CD4-positive, alpha-beta T cell treated with Interferon gamma for 1 hour (primary cell): ENCODE data around the gene GGCX.
"Not testable (repeated sequence)": the region's sequence is repeated elsewhere in the genome, so short reads cannot be mapped to it uniquely, and the experiment has no call there.

Source experiments
- DNase-seq: peaks from one replicate; pipeline ENCODE4 v3.0.0-alpha.2; 2020

The GGCX gene

DNA sequence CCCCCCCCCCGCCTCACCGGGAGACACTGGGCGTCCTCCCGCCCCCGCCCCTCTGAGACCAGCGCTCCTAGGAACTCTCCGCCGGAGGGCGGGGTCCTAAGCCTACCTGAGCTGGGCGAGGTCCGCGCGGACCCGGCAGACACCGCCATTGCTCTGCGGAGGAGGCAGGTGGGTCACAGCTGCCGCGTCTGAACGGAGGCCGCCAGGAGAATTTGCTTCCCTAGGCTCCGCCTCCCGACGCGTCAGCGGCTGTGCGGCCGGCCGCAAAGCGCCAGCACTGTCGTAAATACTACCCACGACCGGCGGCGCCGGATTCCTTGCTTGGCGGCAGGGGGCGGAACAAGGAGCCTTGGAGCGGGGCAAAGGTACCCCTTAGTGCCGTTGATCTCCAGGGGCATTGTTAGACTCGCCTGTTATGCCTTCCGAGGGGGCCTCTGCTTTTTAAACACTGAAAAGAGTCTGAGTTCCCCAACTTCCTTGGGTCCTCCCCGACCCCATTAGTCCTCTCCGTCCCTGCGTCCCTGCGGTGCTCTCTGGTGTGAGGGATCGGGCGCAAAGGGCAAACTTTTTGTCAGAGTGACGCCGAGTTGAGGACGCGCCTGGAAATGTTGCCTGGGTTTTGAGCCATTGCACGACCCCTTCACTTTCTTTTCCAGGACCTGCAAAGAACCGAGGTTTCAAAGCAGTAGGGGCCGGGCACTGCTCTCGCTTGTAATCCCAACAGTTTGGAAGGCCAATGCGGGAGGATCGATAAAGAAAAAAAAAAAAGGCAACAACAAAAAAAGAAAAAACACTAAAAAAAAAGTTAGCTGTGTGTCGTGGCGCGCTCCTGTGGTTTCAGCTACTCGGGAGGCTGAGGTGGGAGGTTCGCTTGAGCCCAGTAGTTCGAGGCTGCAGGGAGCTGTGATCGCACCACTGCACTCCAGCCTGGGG, at the start of gene GGCX:
Gene GGCX, minus strand, starts transcription at position 214 of the 933 bp plus-strand sequence. Its CDS starts 65 bp downstream, at position 149.
- peak; percentile 94 for DNase-seq

DNA sequence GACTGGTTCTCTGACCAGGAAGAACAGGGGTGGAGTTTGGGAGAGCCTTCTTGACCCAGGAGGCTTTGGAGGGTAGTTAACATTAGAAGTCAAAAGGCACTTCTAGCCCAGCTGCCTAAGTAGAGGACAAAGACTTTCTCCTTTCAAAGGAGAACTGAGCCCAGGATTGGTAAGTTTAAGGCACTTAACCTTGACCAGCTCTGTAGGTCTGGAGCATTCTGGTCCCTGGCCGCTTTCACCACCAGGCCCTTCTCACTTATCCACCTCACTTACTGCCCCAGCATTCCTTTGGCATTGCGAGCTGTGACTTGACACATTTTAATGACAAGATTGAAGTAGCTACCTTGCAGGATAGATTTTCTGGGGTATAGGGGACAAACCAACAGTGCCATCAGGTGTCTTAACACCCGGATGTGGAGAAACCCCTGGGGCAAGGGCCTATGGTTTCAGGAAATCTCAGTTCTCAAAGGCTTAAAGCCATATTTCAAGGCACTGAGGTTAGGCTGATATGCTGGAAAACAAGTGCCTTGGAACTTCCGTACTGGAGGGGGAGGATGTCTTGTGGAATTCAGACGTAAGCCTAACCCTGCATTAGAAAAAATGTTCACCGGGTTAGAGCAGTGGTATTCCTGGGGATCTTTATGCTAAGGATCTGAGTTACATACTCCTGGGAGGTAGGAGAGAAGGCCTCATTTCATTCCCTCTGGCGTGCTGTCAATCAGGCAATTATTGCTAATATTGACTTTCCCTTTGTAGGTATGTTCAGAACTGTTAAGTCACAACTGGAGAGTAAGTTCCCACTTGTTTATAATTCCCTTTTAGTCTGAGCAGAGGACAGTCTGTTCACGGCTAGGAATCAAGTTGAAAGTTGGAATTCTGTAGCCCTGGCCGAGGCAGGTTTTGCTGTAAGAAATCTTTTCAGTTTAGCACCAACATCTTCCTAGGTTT, 46.2 kb upstream of the GGCX start:
- DNase-seq, result no peak

DNA sequence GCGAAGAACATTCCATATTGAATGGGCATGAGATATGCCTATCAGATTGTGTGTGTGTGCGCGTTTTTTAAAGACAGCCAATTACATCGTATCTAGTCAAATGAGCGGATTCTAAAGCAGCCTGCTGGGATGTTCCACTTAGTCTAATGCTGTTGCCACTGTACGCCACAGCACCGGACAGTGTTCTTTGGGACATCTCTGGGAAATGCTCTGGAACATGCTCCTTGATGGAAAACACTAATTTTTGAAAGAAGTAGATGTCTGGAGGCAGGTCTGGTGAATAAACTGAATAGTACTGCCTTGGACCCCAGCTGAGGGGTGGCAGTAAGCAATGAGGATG, 44.8 kb upstream of the GGCX start:
- no peak for DNase-seq

DNA sequence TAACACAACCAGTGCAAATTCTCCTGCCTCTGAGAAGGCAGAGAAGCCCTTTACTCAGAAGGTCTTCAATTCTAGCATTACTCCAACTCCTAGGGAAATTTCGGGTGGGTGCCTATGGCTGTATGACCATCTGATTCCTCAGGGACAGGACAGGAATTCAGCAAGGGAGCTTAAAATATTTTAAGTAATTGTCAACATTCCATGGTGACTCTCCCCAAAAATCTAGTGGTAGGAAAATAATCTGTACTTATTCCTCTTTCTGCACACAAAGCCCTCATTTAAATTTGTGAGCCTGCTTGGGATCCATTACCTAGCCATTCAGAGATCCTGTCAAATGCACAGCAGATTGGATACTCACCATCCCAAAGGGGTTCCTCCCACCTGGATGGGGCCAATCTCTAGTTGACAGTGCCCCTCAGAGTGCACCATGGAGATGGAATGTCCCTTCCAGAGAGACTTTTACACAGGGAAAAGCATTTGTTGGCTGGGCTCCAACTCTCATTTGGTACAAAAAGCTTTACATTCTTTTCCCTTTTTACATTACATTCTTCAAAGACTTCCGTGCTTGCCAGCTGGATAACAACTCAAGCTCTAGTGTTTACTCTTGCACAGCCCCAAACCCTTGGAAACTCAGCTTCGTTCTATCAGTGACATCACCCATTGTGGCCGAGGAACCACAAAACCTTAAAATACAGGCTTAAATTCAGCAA, 44.3 kb upstream of the GGCX start:
- DNase-seq, result no peak

DNA sequence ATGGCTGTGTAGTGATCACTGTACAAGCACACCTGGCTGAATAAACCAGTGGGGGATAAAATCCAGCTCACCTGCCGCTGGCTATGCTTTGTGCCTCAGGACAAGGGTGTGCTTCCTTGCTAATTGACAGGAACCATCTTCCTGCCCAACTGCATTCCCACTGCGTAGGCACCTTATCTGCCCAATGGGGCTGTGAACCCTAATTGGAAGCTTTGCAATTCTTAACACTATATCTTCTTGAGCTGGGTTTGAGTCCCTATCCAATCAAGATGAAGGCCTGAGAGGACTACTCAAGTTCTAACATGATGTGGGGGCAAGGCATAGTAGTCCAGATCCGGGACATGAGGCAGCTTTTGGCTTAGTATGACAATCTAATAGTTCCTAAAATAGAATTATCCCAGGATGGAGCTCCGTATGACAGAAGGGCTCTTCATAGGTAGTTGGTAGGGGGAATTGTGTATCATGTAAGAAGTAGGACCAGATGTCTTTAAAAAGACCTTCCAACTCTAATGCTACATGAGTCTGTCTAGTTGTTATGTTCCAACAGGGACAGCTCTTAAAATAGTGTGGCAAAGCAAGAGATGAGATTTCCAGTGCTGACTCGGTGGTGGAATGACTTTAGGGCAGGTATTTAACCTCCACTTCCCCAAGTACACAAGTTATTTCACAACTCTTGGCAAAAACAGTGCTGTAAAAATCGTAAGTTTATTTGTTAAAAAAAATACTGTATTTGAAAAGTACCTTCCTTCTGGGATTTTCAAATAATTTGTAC, 43.5 kb upstream of the GGCX start:
- DNase-seq, result no peak

DNA sequence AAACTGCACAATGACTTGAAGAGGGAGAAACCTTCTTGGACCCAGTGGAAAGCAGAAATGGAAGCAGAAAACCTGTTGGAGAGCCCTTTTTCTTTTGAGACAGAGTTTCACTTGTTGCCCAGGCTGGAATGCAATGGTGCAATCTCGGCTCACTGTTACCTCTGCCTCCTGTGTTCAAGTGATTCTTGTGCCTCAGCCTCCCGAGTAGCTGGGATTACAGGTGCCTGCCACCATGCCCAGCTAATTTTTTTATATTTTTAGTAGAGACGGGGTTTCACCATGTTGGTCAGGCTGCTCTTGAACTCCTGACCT, 42.8 kb upstream of the GGCX start:
- DNase-seq, result not testable (repeated sequence)

DNA sequence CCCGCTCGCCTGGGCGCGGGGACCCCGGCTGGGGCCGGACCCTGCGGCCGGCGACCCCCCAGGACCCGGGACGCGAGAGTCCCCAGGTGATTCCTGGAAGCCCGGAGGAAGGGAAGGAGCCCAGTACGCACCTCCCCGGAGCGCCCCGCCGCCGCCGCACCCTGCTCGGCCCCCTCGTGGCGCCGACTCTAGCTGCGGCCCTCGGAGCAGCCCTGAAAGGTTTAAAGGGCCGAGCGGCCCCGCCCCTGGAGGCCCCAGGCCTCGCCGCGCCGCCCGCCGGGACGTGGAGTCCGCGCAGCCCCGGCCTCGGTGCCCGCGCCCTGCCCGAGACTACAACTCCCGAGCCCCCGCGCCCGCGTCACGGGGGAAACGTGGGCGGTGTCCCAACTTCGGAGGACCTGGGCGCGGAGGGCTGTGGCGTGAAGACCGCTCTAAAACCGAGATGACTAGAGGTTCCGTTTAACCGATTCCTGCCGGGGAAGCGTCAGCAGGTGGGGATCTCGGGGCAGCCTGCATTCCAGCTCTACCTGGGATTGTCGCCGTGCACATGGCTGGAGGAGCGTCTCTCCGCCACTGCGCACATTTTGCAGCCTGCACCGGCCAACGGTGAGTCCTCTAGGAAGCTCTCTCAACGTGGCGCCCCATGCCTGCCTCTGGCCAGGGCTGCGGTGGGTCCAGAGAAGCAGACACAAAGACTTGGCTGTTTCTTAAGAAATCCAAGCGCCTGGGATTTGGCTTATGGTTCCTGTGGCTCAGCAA, 41.4 kb upstream of the GGCX start, which contains the start of gene TMEM150A:
Gene TMEM150A, minus strand, starts transcription at position 223 of the 759 bp plus-strand sequence. CDS start 750 bp downstream, outside the sequence.
- DNase-seq, result peak; percentile 88

DNA sequence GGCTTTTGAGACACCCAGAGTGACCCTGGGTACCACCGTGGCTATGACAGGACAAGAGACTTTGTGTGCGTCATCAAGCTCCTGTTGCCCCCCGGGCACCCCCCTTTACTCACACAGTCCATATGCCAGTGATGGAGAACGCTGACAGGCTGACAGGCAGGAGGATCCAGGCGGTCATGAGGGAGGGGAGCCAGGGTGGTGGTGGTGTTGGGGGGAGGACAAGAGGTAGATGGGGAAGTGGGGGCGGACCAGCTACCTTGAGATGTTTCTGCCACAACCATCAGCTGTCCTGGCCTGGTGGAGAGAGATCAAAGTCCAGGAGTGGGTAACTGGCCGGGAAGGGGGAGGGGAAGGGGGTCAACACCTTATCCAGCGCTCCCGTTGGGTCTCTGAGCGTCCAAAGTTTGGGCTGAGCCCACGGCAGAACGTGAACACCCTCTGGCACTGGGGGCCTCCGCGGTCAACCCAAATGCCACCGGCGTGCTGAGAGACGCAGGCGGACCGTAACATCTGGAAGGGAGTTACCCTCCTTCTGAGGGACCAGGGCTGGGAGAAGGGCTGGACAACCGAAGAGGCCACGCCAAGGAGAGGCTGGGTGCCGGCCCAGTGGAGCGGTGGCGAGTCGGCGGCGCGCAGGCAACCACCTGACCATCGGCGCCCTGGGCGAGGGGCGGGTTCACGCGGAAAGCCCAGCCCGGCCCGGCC, 40.6 kb upstream of the GGCX start:
- DNase-seq, result no peak

DNA sequence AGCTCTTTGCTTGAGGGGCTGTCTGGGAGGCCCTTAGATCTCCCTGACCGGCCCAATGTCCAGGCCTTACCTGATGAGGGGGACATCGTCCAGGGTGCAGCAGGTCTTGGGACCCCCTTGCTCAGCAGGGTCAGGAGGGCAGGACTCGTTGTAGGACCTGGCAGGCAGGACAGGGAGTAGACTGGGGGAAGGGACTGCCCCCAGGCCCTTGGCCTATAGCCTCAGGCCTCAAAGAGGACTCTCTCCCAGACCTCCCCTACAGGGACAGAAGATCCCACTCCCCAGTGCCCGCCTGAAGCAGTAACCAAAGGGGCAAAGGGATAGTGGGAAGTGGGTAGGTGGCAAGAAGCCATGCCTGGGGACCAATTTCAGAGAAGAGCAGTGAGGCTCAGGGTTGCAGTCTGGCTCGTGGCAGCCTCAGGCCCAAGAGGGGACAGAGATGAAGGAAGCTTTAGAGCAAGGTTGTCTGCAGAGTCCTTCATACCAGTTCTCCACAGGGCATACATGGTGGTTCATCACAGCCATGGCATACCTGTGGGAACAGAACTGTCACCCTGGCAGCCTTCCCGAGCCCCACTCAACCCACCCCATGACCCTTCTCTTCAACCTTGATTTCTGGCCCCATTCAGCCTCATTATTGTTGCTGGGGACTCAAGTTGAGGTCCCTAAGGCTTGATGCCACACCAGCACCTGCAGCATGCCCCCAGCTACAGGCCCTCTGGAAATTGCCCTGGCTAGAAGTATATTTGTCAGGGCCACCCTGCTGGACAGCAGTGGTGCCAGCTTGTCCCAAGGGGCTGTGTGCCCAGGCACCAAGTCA, 39.9 kb upstream of the GGCX start:
- no peak for DNase-seq

DNA sequence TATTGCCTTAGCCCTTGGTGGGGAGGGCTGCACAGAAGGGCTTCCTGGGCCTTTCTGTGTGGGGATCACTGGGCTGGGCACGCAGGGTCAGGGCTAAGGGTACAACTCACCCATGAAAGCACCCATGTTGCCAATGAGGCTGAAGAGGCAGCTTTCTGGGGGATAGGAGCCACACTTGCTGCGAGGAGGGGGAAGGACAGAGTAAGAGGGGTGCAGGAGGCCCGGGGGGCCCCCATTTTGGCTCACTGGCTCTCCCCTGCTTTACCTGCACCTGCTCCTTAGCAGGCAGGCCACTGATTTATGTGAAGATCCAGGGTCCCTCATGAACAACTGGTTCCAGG, 38.9 kb upstream of the GGCX start:
- DNase-seq, result no peak

DNA sequence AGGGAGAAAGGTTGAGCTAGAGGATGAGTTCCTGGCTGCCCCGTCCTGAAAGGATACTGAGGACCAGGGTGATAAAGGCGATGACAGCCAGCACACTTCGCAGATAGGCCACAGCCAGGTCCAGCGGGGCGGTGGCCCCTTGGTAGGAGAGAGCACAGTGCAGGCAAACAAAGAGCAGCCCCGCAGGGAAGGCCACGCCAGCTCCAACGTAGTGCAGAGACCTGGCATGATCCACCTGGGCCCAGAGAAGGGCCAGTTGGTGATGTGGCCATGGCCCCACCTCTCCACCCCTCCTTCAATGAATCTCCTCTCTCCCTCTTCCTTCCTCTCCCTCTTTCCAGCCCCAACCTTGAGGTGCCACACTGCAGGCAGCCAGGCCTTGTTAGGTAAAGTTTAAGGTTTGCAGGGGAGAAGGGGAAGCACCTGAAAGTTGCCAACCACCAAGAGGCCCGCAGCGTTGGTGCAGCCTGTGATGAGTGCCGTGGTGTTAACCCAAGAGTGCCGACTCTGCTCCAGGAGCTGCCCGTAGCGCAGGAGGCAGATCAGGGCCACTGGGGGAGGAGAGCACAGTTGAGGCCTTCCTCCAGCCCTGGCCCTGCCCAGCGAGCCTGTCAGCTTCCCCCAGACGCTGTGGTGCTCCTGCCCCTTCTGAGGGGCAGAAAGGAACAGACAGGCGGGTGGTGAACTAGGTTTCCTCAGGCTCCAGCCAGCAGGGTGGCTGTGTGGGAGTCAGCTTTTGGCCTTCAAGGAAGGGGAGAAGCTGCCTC, 38.4 kb upstream of the GGCX start:
- no peak for DNase-seq

DNA sequence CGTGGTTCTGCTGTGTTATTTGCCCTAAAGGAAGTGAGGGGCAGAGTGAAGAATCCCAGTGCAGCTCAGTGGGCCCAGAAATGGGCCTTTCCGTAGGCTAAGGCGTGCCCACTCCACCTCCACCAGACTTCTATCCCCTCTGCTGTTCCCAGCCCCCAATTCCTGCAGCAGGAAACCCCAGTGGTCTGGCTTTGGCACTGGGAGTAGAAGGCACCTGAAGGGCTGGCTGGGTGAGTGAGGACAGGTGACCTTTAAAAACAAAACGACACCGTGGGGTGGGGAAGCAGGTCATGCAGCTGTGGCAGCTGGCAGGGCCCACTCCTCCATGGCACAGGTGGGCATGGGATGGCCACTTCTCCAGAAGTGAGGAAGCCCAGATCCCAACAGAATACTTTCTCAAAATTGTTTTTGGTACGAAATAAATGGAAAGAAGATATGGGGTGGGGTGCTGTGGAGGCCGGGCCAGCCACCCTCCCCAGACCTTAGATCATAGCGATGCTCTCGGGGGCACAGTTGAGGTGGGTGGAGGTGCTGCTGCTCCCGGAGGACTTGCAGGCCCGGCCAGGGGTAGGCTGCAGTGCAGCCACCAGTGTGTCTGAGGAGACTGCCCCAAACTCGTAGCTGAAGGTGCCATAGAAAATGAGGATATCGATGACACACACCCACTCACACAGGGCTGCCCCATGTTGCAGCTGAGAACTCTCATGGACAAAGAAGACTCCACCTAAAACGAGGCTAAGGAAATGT, 37.5 kb upstream of the GGCX start:
- DNase-seq, result no peak

DNA sequence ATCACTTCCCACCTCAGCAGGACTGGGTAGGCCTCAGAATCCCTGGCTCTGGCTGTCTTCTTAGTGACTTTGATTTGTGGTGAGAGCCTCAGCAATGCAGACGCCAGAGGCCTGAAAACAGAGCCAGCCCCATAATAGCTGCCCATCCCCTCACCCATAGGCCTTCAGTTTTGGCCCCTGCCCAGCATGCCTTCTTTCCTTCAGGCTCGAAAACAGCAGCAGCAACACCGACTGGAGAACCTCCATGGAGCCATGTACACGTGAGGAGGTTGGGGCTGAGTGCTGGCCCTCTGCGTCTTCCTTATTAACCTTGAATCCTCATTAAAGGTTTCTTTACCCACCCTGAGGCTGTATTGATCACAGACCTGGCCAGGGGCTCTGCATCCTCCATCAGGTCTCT, 35.9 kb upstream of the GGCX start:
- no peak for DNase-seq

DNA sequence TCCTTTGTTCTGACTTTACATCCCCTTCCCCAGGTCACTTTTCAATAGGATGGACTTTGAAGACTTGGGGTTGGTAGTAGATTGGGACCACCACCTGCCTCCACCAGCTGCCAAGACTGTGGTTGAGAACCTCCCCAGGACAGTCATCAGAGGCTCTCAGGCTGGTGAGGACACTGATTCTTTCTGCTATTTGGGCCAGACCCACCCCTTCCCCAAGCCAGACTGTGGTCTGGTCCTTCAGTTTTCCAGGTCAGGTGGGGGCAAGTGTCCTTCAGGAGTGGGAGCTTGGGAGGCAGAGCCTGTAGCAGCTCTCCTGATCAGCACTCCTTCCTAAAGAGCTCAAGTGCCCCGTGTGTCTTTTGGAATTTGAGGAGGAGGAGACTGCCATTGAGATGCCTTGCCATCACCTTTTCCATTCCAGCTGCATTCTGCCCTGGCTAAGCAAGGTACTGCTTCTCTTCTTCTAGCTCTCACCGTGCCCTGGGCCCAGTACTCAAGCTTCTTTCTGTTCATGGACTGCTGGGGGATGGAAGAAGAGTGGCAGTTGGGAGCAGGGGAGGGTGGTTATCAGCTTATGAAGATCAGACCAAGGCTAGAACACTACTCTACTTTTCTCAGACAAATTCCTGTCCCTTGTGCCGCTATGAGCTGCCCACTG, 35.3 kb upstream of the GGCX start:
- DNase-seq, result no peak

DNA sequence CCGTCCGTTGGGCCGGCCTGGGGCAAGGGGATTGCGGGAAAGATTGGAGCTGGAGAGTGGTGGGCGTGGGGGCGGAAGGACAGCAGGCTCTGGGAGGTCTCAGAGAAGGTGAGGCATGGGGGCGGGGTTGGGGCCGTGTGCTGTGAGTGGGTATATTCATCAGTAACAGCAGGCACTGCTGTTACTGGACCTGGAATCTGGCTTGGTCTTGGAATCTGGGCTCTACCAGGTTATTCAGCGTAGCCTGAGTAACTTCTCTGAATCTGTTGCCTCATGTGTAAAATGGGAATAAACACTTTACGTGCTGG, 34.7 kb upstream of the GGCX start:
- no peak for DNase-seq

DNA sequence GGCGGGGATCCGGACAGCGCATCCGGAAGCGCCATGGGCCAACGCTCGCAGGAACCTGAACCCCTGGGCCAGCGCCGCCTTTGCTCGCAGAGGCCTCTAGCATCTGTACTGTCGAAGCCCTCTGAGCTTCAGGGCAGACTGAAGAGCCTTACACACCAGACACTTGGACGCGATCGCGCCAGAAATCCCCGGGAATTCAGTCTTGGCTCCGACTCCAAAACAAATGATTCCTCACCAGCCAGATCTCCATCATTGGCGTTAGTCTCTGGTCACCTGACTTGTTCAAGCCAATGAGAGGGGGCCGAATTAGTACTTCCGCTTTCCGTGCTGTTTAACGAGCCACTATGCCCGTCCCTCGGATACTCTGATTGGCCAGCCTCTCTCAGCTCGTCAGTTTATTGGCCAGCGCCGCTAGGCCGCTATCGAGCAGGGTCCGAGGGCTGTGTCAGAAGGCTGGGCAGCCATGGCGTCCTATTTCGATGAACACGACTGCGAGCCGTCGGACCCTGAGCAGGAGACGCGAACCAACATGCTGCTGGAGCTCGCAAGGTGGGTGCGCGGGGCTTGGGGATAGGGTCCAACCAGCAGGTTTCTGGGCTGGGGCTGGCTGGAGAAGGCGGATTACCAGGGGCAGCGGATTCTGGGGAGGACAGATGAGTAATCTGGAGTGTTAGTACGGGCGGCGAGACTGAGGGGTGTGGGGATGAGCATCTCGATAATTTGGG, 34.2 kb upstream of the GGCX start, which contains the start of gene RNF181:
Gene RNF181, plus strand, starts transcription at position 445 of the 725 bp plus-strand sequence. Its CDS starts 19 bp downstream, at position 464.
- peak; percentile 93 for DNase-seq

DNA sequence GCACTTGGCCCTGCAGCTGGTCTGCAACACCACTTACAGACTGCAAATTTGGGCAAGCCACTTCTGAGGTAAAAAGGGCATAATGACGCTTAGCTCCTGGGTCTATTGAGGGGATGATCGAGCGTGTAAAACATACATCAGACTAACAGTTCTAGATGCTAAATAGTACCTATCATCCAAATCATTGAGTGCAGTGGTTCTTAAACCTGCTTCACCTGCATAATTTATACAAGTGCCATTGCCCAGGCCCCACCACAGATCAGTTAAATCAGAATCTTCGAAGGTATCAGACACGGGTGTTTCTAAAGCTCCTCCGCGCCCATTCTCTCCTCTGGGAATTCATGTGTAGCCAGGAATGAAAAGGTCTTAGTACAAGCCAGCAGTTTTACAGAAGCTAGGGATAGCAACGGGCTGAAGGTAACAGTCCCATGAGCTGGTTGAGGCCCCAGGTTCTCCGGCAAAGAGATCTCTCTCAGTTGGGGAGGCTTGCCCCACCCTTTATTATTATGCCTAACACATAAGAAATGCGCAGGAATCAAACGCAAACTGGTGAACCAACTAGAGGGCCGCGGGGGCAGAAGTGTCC, 33.5 kb upstream of the GGCX start:
- DNase-seq, result no peak
